ENCODE measurements around the gene FRMD8. TPM values are rescaled to one million over a fixed set of nuclear protein-coding genes. Genes with fewer than 3 reads are reported as not detected.

FRMD8 gene
- total and polyA plus RNA-seq, 9 of the 15 experiments (the other 6 are each of a cell fraction or from before 2014, with no cell fraction given), result 4.5 to 54.5 (median 15.8) TPM

GRCh38 chr11:65422633-65423515 lies 36.4 kb downstream of the FRMD8 start, which contains the start of gene NEAT1 (continued):
- TF ChIP-seq ZFP36 (IDR thresholded peaks at IDR 0.05; ENCODE audit: low read depth, low read length, partially characterized antibody) (peak; percentile 46), CHD2 (IDR thresholded peaks at IDR 0.05; ENCODE audit: low read depth, low read length) (peak; percentile 89), PCBP1 (IDR thresholded peaks at IDR 0.05; ENCODE audit: low read depth, low read length, poor library complexity, severe bottlenecking) (peak; percentile 99), BACH1 (tag; IDR thresholded peaks at IDR 0.05) (peak; percentile 0), PML (IDR thresholded peaks at IDR 0.05; ENCODE audit: low read length) (peak; percentile 99), ZNF764 (CRISPR knock-in tag; IDR thresholded peaks at IDR 0.05; ENCODE audit: low read depth) (peak; percentile 95), MTA3 (IDR thresholded peaks at IDR 0.05; ENCODE audit: borderline replicate concordance) (peak; percentile 99), NFIC (IDR thresholded peaks at IDR 0.05) (peak; percentile 89), FOXJ2 (tag; IDR thresholded peaks at IDR 0.05) (no peak; the same call in 1 of the 2 replicates), ZNF695 (CRISPR knock-in tag; IDR thresholded peaks at IDR 0.05) (peak; percentile 100), ZNF146 (CRISPR knock-in tag; IDR thresholded peaks at IDR 0.05; ENCODE audit: unreplicated experiment) (peak; percentile 35), LCOR (CRISPR knock-in tag; IDR thresholded peaks at IDR 0.05) (no peak; the same call in none of the 2 replicates), ARHGAP35 (IDR thresholded peaks at IDR 0.05; ENCODE audit: partially characterized antibody) (peak; percentile 91), MAFK (IDR thresholded peaks at IDR 0.05; ENCODE audit: low read length) (peak; percentile 71), ILF3 (IDR thresholded peaks at IDR 0.05; ENCODE audit: borderline replicate concordance) (no peak), MXD1 (CRISPR knock-in tag; IDR thresholded peaks at IDR 0.05; ENCODE audit: borderline replicate concordance, poor library complexity, severe bottlenecking) (no peak), ZNF121 (CRISPR knock-in tag; conservative IDR thresholded peaks at IDR 0.05) (no peak), HEY1 (CRISPR knock-in tag; IDR thresholded peaks at IDR 0.05; ENCODE audit: borderline replicate concordance) (peak; percentile 100), ZNF830 (CRISPR knock-in tag; IDR thresholded peaks at IDR 0.05) (peak; percentile 100), ZNF398 (CRISPR knock-in tag; IDR thresholded peaks at IDR 0.05) (peak; percentile 64; the same call in 1 of the 2 replicates), ZNF354B (CRISPR knock-in tag; IDR thresholded peaks at IDR 0.05) (peak; percentile 97), NELFE (IDR thresholded peaks at IDR 0.05; ENCODE audit: insufficient read depth, insufficient read length) (peak; percentile 81), CAMTA2 (CRISPR knock-in tag; conservative IDR thresholded peaks at IDR 0.05) (peak; percentile 100), USF1 (CRISPR knock-in tag; IDR thresholded peaks at IDR 0.05) (0 out of 2 replicates have a peak, but pooled peaks have one; percentile 6), KAT2B (IDR thresholded peaks at IDR 0.05; ENCODE audit: low read depth, low read length) (no peak), TFAP4 (CRISPR knock-in tag; IDR thresholded peaks at IDR 0.05; ENCODE audit: borderline replicate concordance) (peak; percentile 70)

Data from K562 (cell line).